ENCODE data around the gene CAB39L. TPM values are rescaled to one million over a fixed set of nuclear protein-coding genes. Genes with fewer than 3 reads are reported as not detected.

Gene CAB39L
- polyA plus RNA-seq, 1 donor (not counting 4 experiments of a cell fraction or from before 2014, with no cell fraction given), result 10.1 TPM

DNA sequence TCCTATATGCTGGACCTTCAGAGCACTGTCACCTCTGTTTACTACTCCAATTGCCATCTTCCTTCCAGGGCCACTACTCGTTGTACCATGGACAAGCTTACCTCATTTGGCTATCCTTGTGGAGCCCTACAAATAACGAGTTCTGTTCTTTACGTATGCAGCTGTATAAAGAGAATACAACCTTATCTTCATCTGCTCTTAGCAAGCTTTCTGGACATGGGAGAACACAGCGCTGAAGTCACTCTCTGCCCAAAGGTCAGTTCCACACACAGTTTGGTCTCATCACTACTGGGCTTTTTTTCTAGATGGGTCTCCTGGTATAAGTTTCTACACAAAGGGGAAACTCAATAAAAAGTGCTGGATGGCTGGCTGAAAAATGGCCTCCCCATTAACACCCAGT is 107.2 kb downstream of the CAB39L start:
- Histone ChIP-seq H3K36me3 (ENCODE audit: control insufficient read depth in 2 of 2, extremely low read depth in 1 of 2, insufficient read depth in 2 of 2, low read length in 2 of 2) (no peaks in the 10 kb centered on the region), H3K4me1 (ENCODE audit: control insufficient read depth, extremely low read depth, insufficient read depth, low read length) (no peaks in the 10 kb centered on the region), H4K20me1 (ENCODE audit: control insufficient read depth, extremely low read depth, insufficient read depth, low read length) (no peaks in the 10 kb centered on the region), H2AFZ (ENCODE audit: control insufficient read depth, low read length) (no peak overlapping the region), H3K9me3 (ENCODE audit: control insufficient read depth, low read depth, low read length) (no peaks in the 10 kb centered on the region), H3K9ac (ENCODE audit: control insufficient read depth, extremely low read depth, insufficient read depth, low read length) (no peak overlapping the region), H3K4me2 (ENCODE audit: control insufficient read depth, extremely low read depth, insufficient read depth, low read depth, low read length) (no peak overlapping the region), H3K9me1 (ENCODE audit: control insufficient read depth, extremely low read depth, insufficient read depth, low read length) (no peaks in the 10 kb centered on the region), H3K79me2 (ENCODE audit: control insufficient read depth, insufficient read depth, low read length) (no peaks in the 10 kb centered on the region), H3K27ac (ENCODE audit: control insufficient read depth, insufficient read depth, low read length) (no peak overlapping the region), H3K27me3 (ENCODE audit: control insufficient read depth, extremely low read depth, insufficient read depth, low read length) (no peaks in the 10 kb centered on the region), H3K4me3 (ENCODE audit: control insufficient read depth in 2 of 3, extremely low read depth in 1 of 3, insufficient read depth in 2 of 3, low read depth in 1 of 3, low read length in 3 of 3) (no peak overlapping the region)
- no peak for DNase-seq (ENCODE audit: low read depth, low spot score)
- no peak for FAIRE-seq
- dilution Hi-C loops (cut with MboI; ENCODE audit: extremely low pct_ligation_motif_present, low sequenced_read_pairs), result no loop called here
- TF ChIP-seq, protein P1, sequence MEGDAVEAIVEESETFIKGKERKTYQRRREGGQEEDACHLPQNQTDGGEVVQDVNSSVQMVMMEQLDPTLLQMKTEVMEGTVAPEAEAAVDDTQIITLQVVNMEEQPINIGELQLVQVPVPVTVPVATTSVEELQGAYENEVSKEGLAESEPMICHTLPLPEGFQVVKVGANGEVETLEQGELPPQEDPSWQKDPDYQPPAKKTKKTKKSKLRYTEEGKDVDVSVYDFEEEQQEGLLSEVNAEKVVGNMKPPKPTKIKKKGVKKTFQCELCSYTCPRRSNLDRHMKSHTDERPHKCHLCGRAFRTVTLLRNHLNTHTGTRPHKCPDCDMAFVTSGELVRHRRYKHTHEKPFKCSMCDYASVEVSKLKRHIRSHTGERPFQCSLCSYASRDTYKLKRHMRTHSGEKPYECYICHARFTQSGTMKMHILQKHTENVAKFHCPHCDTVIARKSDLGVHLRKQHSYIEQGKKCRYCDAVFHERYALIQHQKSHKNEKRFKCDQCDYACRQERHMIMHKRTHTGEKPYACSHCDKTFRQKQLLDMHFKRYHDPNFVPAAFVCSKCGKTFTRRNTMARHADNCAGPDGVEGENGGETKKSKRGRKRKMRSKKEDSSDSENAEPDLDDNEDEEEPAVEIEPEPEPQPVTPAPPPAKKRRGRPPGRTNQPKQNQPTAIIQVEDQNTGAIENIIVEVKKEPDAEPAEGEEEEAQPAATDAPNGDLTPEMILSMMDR (optimal IDR thresholded peaks at IDR 0.05 in 1 of 3, IDR thresholded peaks at IDR 0.05 in 1 of 3, conservative IDR thresholded peaks at IDR 0.05 in 1 of 3; ENCODE audit: extremely low read depth in 1 of 3, insufficient read depth in 2 of 3, low read length in 3 of 3), result no peak
- TF ChIP-seq EZH2 (IDR thresholded peaks at IDR 0.05; ENCODE audit: low read length), result no peak

DNA sequence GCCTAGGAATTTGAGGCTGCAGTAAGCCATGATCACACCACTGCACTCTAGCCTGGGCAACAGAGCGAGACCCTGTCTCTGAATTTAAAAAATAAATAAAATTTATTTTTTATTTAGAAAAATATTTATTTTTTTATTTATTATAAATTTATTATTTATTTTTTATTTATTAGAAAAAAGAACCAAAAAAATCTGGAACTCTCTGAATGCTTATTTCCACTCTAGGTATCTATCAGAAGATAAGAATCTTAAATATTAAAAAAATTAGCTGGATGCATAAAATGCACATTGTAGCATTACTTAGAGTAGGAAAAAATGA is 113.4 kb downstream of the CAB39L start:
- dilution Hi-C loops (cut with MboI; ENCODE audit: extremely low pct_ligation_motif_present, low sequenced_read_pairs), result no loop called here
- Histone ChIP-seq H3K36me3 (ENCODE audit: control insufficient read depth in 2 of 2, extremely low read depth in 1 of 2, insufficient read depth in 2 of 2, low read length in 2 of 2) (no peaks in the 10 kb centered on the region), H3K9me1 (ENCODE audit: control insufficient read depth, extremely low read depth, insufficient read depth, low read length) (no peaks in the 10 kb centered on the region), H3K9me3 (ENCODE audit: control insufficient read depth, low read depth, low read length) (no peaks in the 10 kb centered on the region), H3K4me2 (ENCODE audit: control insufficient read depth, extremely low read depth, insufficient read depth, low read depth, low read length) (no peak overlapping the region), H3K4me3 (ENCODE audit: control insufficient read depth in 2 of 3, extremely low read depth in 1 of 3, insufficient read depth in 2 of 3, low read depth in 1 of 3, low read length in 3 of 3) (no peak overlapping the region), H3K27me3 (ENCODE audit: control insufficient read depth, extremely low read depth, insufficient read depth, low read length) (no peaks in the 10 kb centered on the region), H3K4me1 (ENCODE audit: control insufficient read depth, extremely low read depth, insufficient read depth, low read length) (no peaks in the 10 kb centered on the region), H3K9ac (ENCODE audit: control insufficient read depth, extremely low read depth, insufficient read depth, low read length) (no peak overlapping the region), H3K79me2 (ENCODE audit: control insufficient read depth, insufficient read depth, low read length) (no peaks in the 10 kb centered on the region), H4K20me1 (ENCODE audit: control insufficient read depth, extremely low read depth, insufficient read depth, low read length) (no peaks in the 10 kb centered on the region), H2AFZ (ENCODE audit: control insufficient read depth, low read length) (no peak overlapping the region), H3K27ac (ENCODE audit: control insufficient read depth, insufficient read depth, low read length) (no peak overlapping the region)
- TF ChIP-seq, protein P1 (optimal IDR thresholded peaks at IDR 0.05 in 1 of 3, IDR thresholded peaks at IDR 0.05 in 1 of 3, conservative IDR thresholded peaks at IDR 0.05 in 1 of 3; ENCODE audit: extremely low read depth in 1 of 3, insufficient read depth in 2 of 3, low read length in 3 of 3), result no peak
- TF ChIP-seq EZH2 (IDR thresholded peaks at IDR 0.05; ENCODE audit: low read length), result no peak
- FAIRE-seq, result no peak
- no peak for DNase-seq (ENCODE audit: low read depth, low spot score)

All from keratinocyte (primary cell).